ENCODE data around the gene CLEC12A.
"Not testable (repeated sequence)": the region's sequence is repeated elsewhere in the genome, so short reads cannot be mapped to it uniquely, and the experiment has no call there.

The CLEC12A gene

DNA sequence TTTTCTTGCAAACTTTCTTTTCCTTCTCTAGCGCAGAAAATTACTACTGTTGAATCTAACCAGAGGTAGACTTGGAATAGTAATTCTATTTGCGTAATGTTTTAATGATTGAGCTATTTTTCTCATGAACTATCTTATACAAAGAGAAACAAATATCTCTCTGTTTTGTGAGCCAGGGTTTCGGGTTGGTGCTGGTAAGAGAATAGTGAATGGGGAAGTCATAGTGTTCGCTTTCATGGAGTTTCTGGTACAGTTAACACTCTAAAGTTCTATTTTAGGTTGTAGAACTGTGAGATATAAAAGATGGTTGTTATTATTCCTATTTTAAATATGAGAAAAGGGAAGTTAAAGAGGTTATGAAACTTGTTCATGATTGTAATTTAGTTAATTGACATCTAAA, 21.1 kb downstream of the CLEC12A start:
- Mint-ChIP-seq H3K9me3 (ENCODE audit: low read depth) (no peaks in the 10 kb centered on the region), H3K4me3 (no peak overlapping the region), H3K4me1 (ENCODE audit: low read depth) (no peaks in the 10 kb centered on the region), H3K27me3 (peaks cover 4% of the 10 kb centered on the region), H3K27ac (no peak overlapping the region), H3K36me3 (no peaks in the 10 kb centered on the region)

DNA sequence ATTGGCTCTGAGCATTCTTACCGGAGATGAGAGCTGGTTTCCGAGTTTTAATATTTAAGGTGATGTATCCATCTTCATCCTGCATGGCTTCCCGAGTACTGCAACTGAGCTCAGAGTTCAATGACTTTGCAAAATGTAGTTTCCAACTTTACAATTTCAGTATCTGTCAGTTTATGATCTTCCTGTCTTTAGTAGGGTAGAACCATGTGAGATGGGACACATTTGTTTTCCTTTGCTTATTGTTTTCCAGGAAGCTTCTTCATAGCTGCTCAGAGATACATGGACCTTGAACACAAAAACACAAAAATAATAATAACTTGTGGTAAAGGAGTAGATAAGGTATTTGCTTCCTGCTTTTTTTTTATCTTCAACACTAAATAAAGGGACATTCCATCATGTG, 27.8 kb downstream of the CLEC12A start, which contains the start of gene CLEC1B:
Gene CLEC1B (minus strand): TSS at position 106 of the 400 bp plus-strand sequence. CDS start 21 bp downstream, at position 85.
- H3K36me3 Mint-ChIP-seq: no peaks in the 10 kb centered on the region
- H3K4me1 Mint-ChIP-seq (ENCODE audit: low read depth): no peaks in the 10 kb centered on the region
- H3K27me3 Mint-ChIP-seq: peaks cover under 1% of the 10 kb centered on the region
- no peaks in the 10 kb centered on the region for H3K9me3 Mint-ChIP-seq (ENCODE audit: low read depth)
- no peak within 1 kb of the TSS for H3K4me3 Mint-ChIP-seq
- no peak within 1 kb of the TSS for H3K27ac Mint-ChIP-seq

DNA sequence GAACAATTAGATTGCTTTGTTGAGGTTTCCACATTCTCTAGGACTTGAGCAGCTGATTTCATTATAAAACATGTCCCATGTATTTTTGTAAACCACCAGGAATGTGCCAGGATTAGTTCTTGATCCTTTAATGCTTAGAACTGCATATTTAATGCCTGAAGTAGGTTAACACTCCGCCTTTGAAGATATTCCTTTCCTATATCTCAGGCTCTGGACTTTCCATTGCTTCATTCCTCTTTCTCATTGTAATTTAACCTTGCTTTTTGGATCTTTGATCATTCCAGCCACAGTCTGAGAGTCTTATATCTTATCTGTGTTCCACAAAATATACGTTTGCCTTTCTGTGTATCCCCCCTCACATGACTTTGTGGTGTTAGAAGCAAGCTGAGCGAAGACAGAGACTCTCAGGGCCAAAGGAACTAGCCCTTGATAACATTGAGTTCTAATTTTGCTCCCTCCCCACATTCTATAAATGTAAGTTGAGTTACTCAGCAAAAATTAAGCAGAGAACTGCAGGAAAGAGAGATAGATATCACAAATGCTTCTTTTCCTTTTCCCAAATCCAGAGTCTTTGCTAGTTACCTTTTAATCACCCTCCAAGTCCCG, 30.1 kb downstream of the CLEC12A start:
- H3K4me1 Mint-ChIP-seq (ENCODE audit: low read depth): no peaks in the 10 kb centered on the region
- H3K4me3 Mint-ChIP-seq: no peak overlapping the region
- H3K36me3 Mint-ChIP-seq: no peaks in the 10 kb centered on the region
- H3K27me3 Mint-ChIP-seq: peaks cover 1% of the 10 kb centered on the region
- no peaks in the 10 kb centered on the region for H3K9me3 Mint-ChIP-seq (ENCODE audit: low read depth)
- no peak overlapping the region for H3K27ac Mint-ChIP-seq

DNA sequence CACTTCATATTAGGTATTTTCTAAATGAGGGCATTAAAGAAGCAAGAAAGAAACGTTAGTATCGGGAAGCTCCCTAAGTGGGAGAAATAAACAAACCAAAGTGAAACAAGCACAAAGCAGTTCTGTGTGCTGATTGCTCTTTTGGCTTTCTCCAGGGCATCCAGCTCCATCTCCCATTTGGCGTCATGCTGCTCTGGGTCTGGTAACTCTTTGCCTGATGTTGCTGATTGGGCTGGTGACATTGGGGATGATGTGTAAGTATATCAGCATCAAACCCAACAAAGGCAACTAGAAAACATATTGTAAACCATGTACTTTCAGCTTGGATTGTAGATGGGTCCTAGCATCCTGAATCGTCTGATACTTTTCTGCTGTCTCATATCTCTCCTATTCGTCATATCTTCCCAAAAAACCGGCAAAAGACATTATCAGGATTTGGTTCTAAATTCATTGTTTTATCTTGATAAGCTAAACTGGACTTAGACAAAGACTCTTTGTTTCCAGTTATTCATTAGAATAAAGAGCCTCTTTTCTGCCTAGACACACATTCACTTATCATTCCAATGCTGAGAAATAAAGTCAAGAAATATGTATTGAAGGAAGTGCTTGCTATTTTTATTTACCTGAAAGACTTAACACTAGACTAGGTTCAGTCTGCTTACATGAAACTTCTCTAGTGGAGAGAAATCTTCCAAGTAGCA, 41.6 kb downstream of the CLEC12A start:
- peaks cover 7% of the 10 kb centered on the region for H3K27me3 Mint-ChIP-seq
- no peak overlapping the region for H3K27ac Mint-ChIP-seq
- H3K4me1 Mint-ChIP-seq (ENCODE audit: low read depth): no peaks in the 10 kb centered on the region
- no peak overlapping the region for H3K4me3 Mint-ChIP-seq
- H3K9me3 Mint-ChIP-seq (ENCODE audit: low read depth): no peaks in the 10 kb centered on the region
- H3K36me3 Mint-ChIP-seq: no peaks in the 10 kb centered on the region

DNA sequence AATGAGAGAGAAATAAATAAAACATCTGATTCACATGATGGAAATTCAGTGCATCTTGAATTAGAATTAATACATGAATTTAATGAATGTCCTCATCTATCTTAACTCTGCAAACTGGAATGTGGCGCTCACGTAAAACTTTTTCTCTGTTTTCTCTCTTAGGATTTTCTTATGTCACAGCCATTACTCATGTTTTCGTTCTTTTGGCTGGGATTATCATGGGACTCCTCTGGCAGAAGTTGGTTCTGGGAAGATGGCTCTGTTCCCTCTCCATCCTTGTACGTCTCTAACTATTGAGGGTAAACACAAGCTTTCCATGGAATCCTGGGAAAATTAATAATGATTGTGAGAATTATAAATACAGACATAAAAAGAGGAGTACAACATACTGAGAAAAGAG, 44.2 kb downstream of the CLEC12A start:
- H3K4me1 Mint-ChIP-seq (ENCODE audit: low read depth): no peaks in the 10 kb centered on the region
- peaks cover 4% of the 10 kb centered on the region for H3K27me3 Mint-ChIP-seq
- no peak overlapping the region for H3K4me3 Mint-ChIP-seq
- no peak overlapping the region for H3K27ac Mint-ChIP-seq
- H3K36me3 Mint-ChIP-seq: no peaks in the 10 kb centered on the region
- H3K9me3 Mint-ChIP-seq (ENCODE audit: low read depth): no peaks in the 10 kb centered on the region

DNA sequence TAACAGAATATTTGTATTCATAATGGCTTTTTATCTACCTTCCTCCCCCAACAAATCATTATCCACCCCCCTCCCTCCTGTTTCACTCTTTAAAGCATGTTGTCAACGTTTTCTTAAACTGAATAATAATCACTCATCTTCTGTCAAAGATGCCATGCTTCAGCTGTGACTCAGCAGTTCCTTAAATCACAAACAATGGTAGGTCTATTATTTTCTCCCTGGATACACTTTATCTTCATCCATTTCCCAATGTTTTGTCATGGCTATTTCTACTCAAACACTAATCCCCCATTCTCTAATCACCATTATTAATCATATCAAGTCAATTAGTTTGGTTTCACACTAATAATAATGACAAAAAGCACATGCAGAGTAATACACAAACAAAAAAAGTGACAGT, 45.7 kb downstream of the CLEC12A start:
- Mint-ChIP-seq H3K4me3 (no peak overlapping the region), H3K27me3 (peaks cover 6% of the 10 kb centered on the region), H3K4me1 (ENCODE audit: low read depth) (no peaks in the 10 kb centered on the region), H3K36me3 (no peaks in the 10 kb centered on the region), H3K27ac (no peak overlapping the region), H3K9me3 (ENCODE audit: low read depth) (no peaks in the 10 kb centered on the region)

DNA sequence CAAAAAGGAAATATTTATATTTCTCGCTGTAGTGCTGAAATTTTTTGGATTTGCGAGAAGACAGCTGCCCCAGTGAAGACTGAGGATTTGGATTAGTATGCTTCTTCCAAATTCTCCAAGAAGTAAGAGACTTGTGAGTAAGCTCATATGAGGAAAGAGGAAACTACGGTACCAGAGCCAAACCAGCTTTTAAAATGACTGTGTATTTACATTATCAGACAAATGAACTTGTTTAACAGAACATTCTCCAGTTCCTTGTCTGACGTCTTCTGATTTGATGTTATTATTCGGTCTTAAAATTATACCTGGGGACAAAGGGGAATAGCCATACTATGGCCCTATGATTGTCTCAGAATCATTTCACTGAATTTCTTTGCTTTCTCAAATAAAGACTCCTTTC, 47.2 kb downstream of the CLEC12A start:
- Mint-ChIP-seq H3K4me1 (ENCODE audit: low read depth) (no peaks in the 10 kb centered on the region), H3K27ac (no peak overlapping the region), H3K27me3 (peaks cover 4% of the 10 kb centered on the region), H3K4me3 (no peak overlapping the region), H3K36me3 (no peaks in the 10 kb centered on the region), H3K9me3 (ENCODE audit: low read depth) (no peaks in the 10 kb centered on the region)

DNA sequence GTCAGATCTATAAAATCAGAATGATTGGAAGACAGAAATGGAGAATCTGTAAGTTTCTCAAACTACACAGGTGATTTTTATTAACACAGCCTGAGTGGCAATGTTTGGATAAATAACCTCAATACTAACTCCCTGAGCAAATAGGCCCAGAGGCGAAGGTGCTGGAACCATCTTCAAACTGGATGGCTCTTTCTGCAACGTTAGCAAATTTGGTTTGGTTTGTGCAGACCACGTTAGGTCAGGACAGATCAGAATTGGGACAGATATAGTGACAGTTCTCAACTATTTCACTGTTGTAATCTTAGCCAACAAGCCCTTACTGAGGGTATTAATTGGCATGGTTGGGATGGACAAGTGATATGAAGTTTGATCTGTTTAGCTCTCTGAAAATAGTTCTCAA, 50.1 kb downstream of the CLEC12A start:
- Mint-ChIP-seq H3K36me3 (no peaks in the 10 kb centered on the region), H3K9me3 (ENCODE audit: low read depth) (no peaks in the 10 kb centered on the region), H3K4me1 (ENCODE audit: low read depth) (no peaks in the 10 kb centered on the region), H3K27ac (no peak overlapping the region), H3K4me3 (no peak overlapping the region), H3K27me3 (peaks cover 4% of the 10 kb centered on the region)

DNA sequence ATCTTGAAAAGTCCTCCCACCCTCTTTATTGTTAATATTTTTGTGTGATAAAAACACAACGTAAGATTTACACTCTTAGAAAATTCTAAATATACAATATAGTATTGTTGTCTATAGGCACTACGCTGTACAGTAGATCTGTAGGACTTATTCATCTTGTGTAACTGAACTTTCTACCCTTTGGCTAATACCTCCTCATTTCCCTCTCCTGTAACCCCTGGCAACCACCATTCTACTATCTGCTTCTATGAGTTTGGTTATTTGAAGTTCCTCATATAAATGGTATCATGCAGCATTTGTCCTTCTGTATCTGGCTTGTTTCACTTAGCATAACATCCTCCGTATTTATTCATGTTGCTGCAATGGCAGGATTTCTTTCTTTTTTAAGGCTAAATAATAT, 54.0 kb downstream of the CLEC12A start:
- no peaks in the 10 kb centered on the region for H3K4me1 Mint-ChIP-seq (ENCODE audit: low read depth)
- peaks cover 2% of the 10 kb centered on the region for H3K27me3 Mint-ChIP-seq
- H3K9me3 Mint-ChIP-seq (ENCODE audit: low read depth): no peaks in the 10 kb centered on the region
- no peak overlapping the region for H3K27ac Mint-ChIP-seq
- no peaks in the 10 kb centered on the region for H3K36me3 Mint-ChIP-seq
- H3K4me3 Mint-ChIP-seq: no peak overlapping the region

DNA sequence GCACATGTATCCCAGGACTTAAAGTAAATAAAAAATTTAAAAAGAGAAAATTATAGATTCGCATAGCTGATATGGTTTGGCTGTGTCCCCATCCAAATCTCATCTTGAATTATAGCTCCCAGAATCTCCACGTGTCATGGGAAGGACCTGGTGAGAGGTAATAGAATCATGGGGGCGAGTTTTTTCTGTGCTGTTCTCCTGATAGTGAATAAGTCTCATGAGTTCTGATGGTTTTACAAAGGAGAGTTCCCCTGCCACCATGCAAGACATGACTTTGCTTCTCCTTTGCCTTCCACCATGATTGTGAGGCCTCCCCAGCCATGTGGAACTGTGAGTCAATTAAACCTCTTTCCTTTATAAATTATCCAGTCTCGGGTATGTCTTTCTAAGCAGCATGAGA, 55.5 kb downstream of the CLEC12A start:
- not testable (repeated sequence) for H3K27me3 Mint-ChIP-seq; H3K27ac Mint-ChIP-seq; H3K4me1 Mint-ChIP-seq (ENCODE audit: low read depth); H3K9me3 Mint-ChIP-seq (ENCODE audit: low read depth); H3K4me3 Mint-ChIP-seq; H3K36me3 Mint-ChIP-seq

DNA sequence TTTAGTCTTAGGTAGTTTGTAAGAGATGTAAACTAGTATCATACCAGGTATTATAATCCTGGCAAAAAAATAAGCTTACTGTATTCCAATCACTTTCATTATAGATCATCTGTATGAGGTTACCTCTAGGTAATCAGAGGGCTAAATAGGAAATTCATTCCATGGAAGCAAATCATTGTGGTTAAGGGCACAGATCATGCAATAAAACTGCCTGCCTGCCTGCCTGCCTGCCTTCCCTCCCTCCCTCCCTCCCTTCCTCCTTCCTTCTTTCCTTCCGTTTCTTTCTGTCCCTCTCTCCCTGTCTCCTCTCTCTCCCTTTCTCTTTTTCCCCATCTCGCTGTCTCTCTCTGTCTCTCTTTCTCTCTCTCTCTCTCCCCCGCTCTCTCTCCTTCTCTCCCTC, 56.1 kb downstream of the CLEC12A start:
- no peak overlapping the region for H3K27ac Mint-ChIP-seq

DNA sequence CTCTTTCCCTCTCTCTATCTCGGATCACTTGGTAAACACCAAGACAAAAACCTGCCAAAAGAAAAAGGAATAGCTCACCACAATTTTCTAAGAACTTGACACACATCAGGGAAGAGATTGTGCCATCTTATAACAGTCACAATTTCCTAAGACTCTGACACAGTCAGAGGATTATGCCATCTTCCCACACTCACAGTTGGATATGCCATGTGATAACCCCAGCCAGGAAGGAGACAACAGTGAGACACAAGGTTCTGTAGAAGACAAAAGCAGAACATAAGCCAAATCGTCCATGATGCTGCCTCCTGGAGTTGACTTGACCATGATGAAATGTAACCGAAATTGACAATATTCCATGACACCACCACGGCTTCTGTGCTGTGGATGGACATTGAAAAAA, 56.5 kb downstream of the CLEC12A start:
- no peaks in the 10 kb centered on the region for H3K36me3 Mint-ChIP-seq
- H3K4me3 Mint-ChIP-seq: no peak overlapping the region
- no peaks in the 10 kb centered on the region for H3K4me1 Mint-ChIP-seq (ENCODE audit: low read depth)
- H3K27ac Mint-ChIP-seq: no peak overlapping the region
- H3K9me3 Mint-ChIP-seq (ENCODE audit: low read depth): no peaks in the 10 kb centered on the region
- H3K27me3 Mint-ChIP-seq: peaks cover 2% of the 10 kb centered on the region

More for the DNA sequence above, 56.1 kb downstream of the CLEC12A start:
- H3K27me3 Mint-ChIP-seq: peaks cover 2% of the 10 kb centered on the region
- no peaks in the 10 kb centered on the region for H3K4me1 Mint-ChIP-seq (ENCODE audit: low read depth)
- no peaks in the 10 kb centered on the region for H3K36me3 Mint-ChIP-seq
- H3K4me3 Mint-ChIP-seq: no peak overlapping the region
- H3K9me3 Mint-ChIP-seq (ENCODE audit: low read depth): no peaks in the 10 kb centered on the region

DNA sequence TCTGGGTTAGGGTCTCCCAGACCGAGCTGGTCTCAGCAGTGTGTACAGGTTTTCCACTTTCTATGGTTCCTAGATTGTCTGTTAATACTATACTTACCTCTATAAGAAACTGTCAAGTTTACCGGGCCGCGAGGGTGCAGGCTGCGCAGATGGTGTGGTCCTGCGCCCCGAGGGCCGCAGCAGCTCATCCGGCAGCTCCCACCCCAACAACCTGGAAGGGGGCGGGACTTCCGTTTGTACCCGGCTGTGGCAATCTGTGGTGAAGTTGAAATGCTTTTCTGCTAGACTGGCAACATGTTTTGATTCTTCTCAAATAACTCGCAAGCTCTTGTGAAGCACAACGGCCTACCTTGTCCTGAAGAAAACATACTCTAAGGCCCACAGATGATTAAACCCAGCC, 59.2 kb downstream of the CLEC12A start, which contains the start of gene CLEC9A:
Gene CLEC9A (plus strand): TSS at position 237 of the 400 bp plus-strand sequence. CDS start 22,006 bp downstream, outside the sequence.
- Mint-ChIP-seq H3K27ac (no peak within 1 kb of the TSS), H3K27me3 (peaks cover 2% of the 10 kb centered on the region), H3K4me3 (no peak within 1 kb of the TSS), H3K4me1 (ENCODE audit: low read depth) (no peaks in the 10 kb centered on the region), H3K36me3 (no peaks in the 10 kb centered on the region), H3K9me3 (ENCODE audit: low read depth) (no peaks in the 10 kb centered on the region)

DNA sequence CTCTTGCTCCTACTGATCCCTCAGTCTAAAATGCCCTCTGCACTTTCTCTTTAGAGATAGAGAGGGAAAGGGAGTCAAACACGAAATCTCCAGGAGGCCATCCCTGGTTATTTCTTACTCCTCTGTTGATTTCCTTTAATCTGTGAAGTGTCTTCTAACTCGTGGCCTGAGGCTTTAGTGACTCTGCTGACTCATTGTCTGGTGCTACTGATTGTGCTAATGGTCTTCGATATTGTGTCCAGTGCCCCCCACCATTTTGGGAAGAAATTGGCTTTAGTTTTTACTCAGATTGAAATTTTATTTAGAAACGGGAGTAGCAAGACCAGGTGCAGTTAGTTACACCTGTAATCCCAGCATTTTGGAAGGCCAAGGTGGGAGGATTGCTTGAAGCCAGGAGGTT, 60.1 kb downstream of the CLEC12A start:
- Mint-ChIP-seq H3K27me3 (peaks cover 2% of the 10 kb centered on the region), H3K36me3 (no peaks in the 10 kb centered on the region), H3K4me3 (no peak overlapping the region), H3K27ac (no peak overlapping the region), H3K9me3 (ENCODE audit: low read depth) (no peaks in the 10 kb centered on the region), H3K4me1 (ENCODE audit: low read depth) (no peaks in the 10 kb centered on the region)

DNA sequence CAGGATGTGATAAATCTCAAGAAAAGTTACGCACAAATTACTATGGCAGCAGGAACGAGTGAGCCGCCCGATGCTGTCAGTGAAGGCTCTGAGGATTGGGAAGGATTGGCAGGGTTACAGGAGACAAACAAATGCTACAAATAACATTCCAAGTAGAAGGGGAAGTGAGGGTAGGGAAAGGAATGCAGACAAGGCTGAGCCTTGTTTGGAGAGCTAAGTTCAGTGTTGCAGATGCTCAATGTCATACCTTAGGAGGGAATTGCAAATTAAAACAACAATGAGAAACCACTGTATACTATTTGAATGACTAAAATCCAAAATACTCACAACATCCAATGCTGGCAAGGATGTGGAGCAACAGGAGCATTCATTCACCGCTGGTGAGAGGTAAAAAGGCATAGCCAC, 60.6 kb downstream of the CLEC12A start:
- H3K27ac Mint-ChIP-seq: no peak overlapping the region
- H3K4me1 Mint-ChIP-seq (ENCODE audit: low read depth): no peaks in the 10 kb centered on the region
- H3K9me3 Mint-ChIP-seq (ENCODE audit: low read depth): no peaks in the 10 kb centered on the region
- H3K4me3 Mint-ChIP-seq: no peak overlapping the region
- H3K36me3 Mint-ChIP-seq: no peaks in the 10 kb centered on the region
- H3K27me3 Mint-ChIP-seq: peaks cover 2% of the 10 kb centered on the region
